IMR-90 (cell line): ENCODE results near the gene BLVRA. TPM values are rescaled to one million over a fixed set of nuclear protein-coding genes. Genes with fewer than 3 reads are reported as not detected.

ENCODE experiments used
- ATAC-seq: fragments of 200-7000 bp; cut with Tn5 transposase; 2 replicates; pipeline ENCODE4 v1.9.1; 2020; ENCODE audit warnings: low read depth, mild to moderate bottlenecking, moderate library complexity
- BruUV-seq: library from RNA; stranded (reverse); fragments of 400-500 nt; replicated peaks from 2 replicates; lab custom pipeline; 2021; lab: Mats Ljungman, UMichigan
- CTCF ChIA-PET: fragments of 300-600 bp; formaldehyde crosslinking; extraction: SDS; loops from one replicate; lab custom pipeline; 2021; ENCODE audit warnings: antibody characterized with exemption; lab: Yijun Ruan, JAX
- POLR2A ChIA-PET: fragments of 300-600 bp; sonication (Branson Sonifier 250); formaldehyde crosslinking; loops from one replicate; lab custom pipeline; 2022; ENCODE audit warnings: antibody characterized with exemption; ENCODE audit not compliant: unreplicated experiment; lab: Charles Lee
- DNase-seq: peaks from one replicate; pipeline ENCODE4 v3.0.0; 2013
- H2AFZ ChIP-seq: replicated peaks from 2 replicates; pipeline ENCODE3; 2013; ENCODE audit warnings: low read length, mild to moderate bottlenecking; ENCODE audit not compliant: poor library complexity
- H2AK5ac ChIP-seq: 2 replicates; pipeline ENCODE4 v1.6.1; 2013; ENCODE audit warnings: low read depth, low read length, inconsistent platforms
- H2AK9ac ChIP-seq: replicated peaks from 2 replicates; pipeline ENCODE3; 2013; ENCODE audit warnings: mild to moderate bottlenecking, low read depth, low read length, moderate library complexity; ENCODE audit not compliant: poor library complexity
- H2BK120ac ChIP-seq: 2 replicates; pipeline ENCODE4 v1.6.1; 2013; ENCODE audit warnings: low read depth, low read length, inconsistent platforms
- H2BK15ac ChIP-seq: 3 replicates; pipeline ENCODE4 v1.6.1; 2013; ENCODE audit warnings: low read depth, low read length, inconsistent platforms
- H2BK20ac ChIP-seq: 2 replicates; pipeline ENCODE4 v1.6.1; 2013; ENCODE audit warnings: low read depth, mild to moderate bottlenecking, inconsistent platforms, low read length, moderate library complexity
- H2BK5ac ChIP-seq: 2 replicates; pipeline ENCODE4 v1.6.1; 2013; ENCODE audit warnings: mild to moderate bottlenecking, low read depth, low read length, inconsistent platforms; ENCODE audit not compliant: poor library complexity, severe bottlenecking
- H3K14ac ChIP-seq: replicated peaks from 2 replicates; pipeline ENCODE4 v1.6.1; 2013; ENCODE audit warnings: low read depth, low read length, inconsistent platforms
- H3K18ac ChIP-seq: 2 replicates; pipeline ENCODE4 v1.6.1; 2013; ENCODE audit warnings: low read depth, low read length, control low read depth
- H3K23ac ChIP-seq: 2 replicates; pipeline ENCODE4 v1.6.1; 2013; ENCODE audit warnings: low read depth, low read length, inconsistent platforms
- H3K27ac ChIP-seq: 2 replicates; pipeline ENCODE4 v1.5.1; 2013; ENCODE audit warnings: mild to moderate bottlenecking, control low read depth, low read length; ENCODE audit not compliant: insufficient read depth
- H3K27me3 ChIP-seq: 2 replicates; pipeline ENCODE4 v1.6.1; 2013; ENCODE audit warnings: low read length; ENCODE audit not compliant: control insufficient read depth, insufficient read depth
- H3K36me3 ChIP-seq: 2 replicates; pipeline ENCODE4 v1.6.1; 2013; ENCODE audit warnings: low read length, mixed read lengths; ENCODE audit not compliant: control insufficient read depth, insufficient read depth
- H3K4ac ChIP-seq: 2 replicates; pipeline ENCODE4 v1.6.1; 2013; ENCODE audit warnings: low read depth, low read length, inconsistent platforms
- H3K4me1 ChIP-seq: 2 replicates; pipeline ENCODE4 v1.6.1; 2013; ENCODE audit warnings: low read length, mixed read lengths; ENCODE audit not compliant: control insufficient read depth, insufficient read depth
- H3K4me2 ChIP-seq: 2 replicates; pipeline ENCODE4 v1.6.1; 2013; ENCODE audit warnings: low read depth, mild to moderate bottlenecking, control low read depth, low read length, moderate library complexity
- H3K4me3 ChIP-seq: 2 replicates; pipeline ENCODE4 v1.5.1; 2013; ENCODE audit warnings: low read depth, mild to moderate bottlenecking, control low read depth, low read length, moderate library complexity; ENCODE audit not compliant: insufficient read depth
- H3K56ac ChIP-seq: 2 replicates; pipeline ENCODE4 v1.6.1; 2013; ENCODE audit warnings: low read length, inconsistent platforms; ENCODE audit not compliant: insufficient read depth; ENCODE audit errors: extremely low read depth
- H3K79me1 ChIP-seq, 2 experiments: 2 replicates each; pipeline ENCODE4 v1.6.1; 2013; ENCODE audit warnings: low read length in 2 of 2, inconsistent platforms in 1 of 2, low read depth in 1 of 2
- H3K9ac ChIP-seq: 2 replicates; pipeline ENCODE4 v1.6.1; 2013; ENCODE audit warnings: low read depth, low read length, control low read depth
- H3K9me1 ChIP-seq: 2 replicates; pipeline ENCODE4 v1.6.1; 2013; ENCODE audit warnings: low read length, inconsistent platforms; ENCODE audit not compliant: insufficient read depth
- H3K9me3 ChIP-seq: 2 replicates; pipeline ENCODE4 v1.6.1; 2013; ENCODE audit warnings: low read length; ENCODE audit not compliant: control insufficient read depth, insufficient read depth
- H4K20me1 ChIP-seq: 2 replicates; pipeline ENCODE4 v1.6.1; 2013; ENCODE audit warnings: low read length, inconsistent platforms; ENCODE audit not compliant: insufficient read depth
- H4K5ac ChIP-seq: 2 replicates; pipeline ENCODE4 v1.6.1; 2013; ENCODE audit warnings: mild to moderate bottlenecking, low read depth, low read length, control low read depth
- H4K8ac ChIP-seq, 2 experiments: 2 replicates each; pipeline ENCODE4 v1.6.1; 2013; ENCODE audit warnings: low read depth in 2 of 2, low read length in 2 of 2, control low read depth in 1 of 2, inconsistent platforms in 1 of 2
- H4K91ac ChIP-seq: 2 replicates; pipeline ENCODE4 v1.6.1; 2013; ENCODE audit warnings: low read depth, low read length, inconsistent platforms; ENCODE audit not compliant: insufficient read depth
- BHLHE40 ChIP-seq: fragments of 150-350 bp; IDR thresholded peaks from 2 replicates; pipeline ENCODE4 v1.6.1; 2016; ENCODE audit warnings: mild to moderate bottlenecking, low read depth, low read length
- CEBPB ChIP-seq: IDR thresholded peaks from 2 replicates; pipeline ENCODE4 v1.6.1; 2012; ENCODE audit warnings: low read depth, low read length, improper control_type of control experiment
- CHD1 ChIP-seq: IDR thresholded peaks from 2 replicates; pipeline ENCODE4 v1.6.1; 2012; ENCODE audit warnings: low read depth, low read length, improper control_type of control experiment
- CTCF ChIP-seq: conservative IDR thresholded peaks from 2 replicates; pipeline ENCODE4 v1.5.1; 2012; ENCODE audit warnings: mild to moderate bottlenecking, low read depth, low read length, improper control_type of control experiment
- ELK1 ChIP-seq: fragments of 150-350 bp; IDR thresholded peaks from 2 replicates; pipeline ENCODE4 v1.6.1; 2016; ENCODE audit warnings: low read depth, mild to moderate bottlenecking, low read length, moderate library complexity, borderline replicate concordance
- FOS ChIP-seq: fragments of 150-350 bp; IDR thresholded peaks from 2 replicates; pipeline ENCODE4 v1.6.1; 2016; ENCODE audit warnings: low read depth, low read length
- MAFK ChIP-seq: IDR thresholded peaks from 2 replicates; pipeline ENCODE4 v1.6.1; 2012; ENCODE audit warnings: low read depth, low read length, improper control_type of control experiment
- MAZ ChIP-seq: IDR thresholded peaks from 2 replicates; pipeline ENCODE4 v1.6.1; 2012; ENCODE audit warnings: low read depth, mild to moderate bottlenecking, low read length, improper control_type of control experiment, moderate library complexity, borderline replicate concordance
- MXI1 ChIP-seq: IDR thresholded peaks from 2 replicates; pipeline ENCODE4 v1.6.1; 2012; ENCODE audit warnings: low read depth, mild to moderate bottlenecking, low read length, moderate library complexity, borderline replicate concordance
- NFE2L2 ChIP-seq: fragments of 150-350 bp; IDR thresholded peaks from 2 replicates; pipeline ENCODE4 v1.6.1; 2016; ENCODE audit warnings: low read depth, mild to moderate bottlenecking, low read length
- POLR2A ChIP-seq: IDR thresholded peaks from 2 replicates; pipeline ENCODE4 v1.6.1; 2012; ENCODE audit warnings: mild to moderate bottlenecking, low read depth, low read length
- RAD21 ChIP-seq: IDR thresholded peaks from 2 replicates; pipeline ENCODE4 v1.6.1; 2012; ENCODE audit warnings: low read length, improper control_type of control experiment
- RCOR1 ChIP-seq: IDR thresholded peaks from 2 replicates; pipeline ENCODE4 v1.6.1; 2012; ENCODE audit warnings: mild to moderate bottlenecking, low read length, improper control_type of control experiment; ENCODE audit not compliant: insufficient replicate concordance
- RFX5 ChIP-seq: IDR thresholded peaks from 2 replicates; pipeline ENCODE4 v1.8.0; 2012; ENCODE audit warnings: low read depth, mild to moderate bottlenecking, low read length, moderate library complexity
- SMC3 ChIP-seq: fragments of 150-350 bp; IDR thresholded peaks from 2 replicates; pipeline ENCODE4 v1.6.1; 2016; ENCODE audit warnings: low read depth, mild to moderate bottlenecking, antibody characterized with exemption, low read length, moderate library complexity
- USF2 ChIP-seq: fragments of 150-350 bp; IDR thresholded peaks from 2 replicates; pipeline ENCODE4 v1.6.1; 2017; ENCODE audit warnings: mild to moderate bottlenecking, antibody characterized with exemption, low read length, low read depth
- dilution Hi-C: fragments of 300-500 bp; cut with HindIII; formaldehyde crosslinking; loops from one replicate; pipeline ENCODE4 v1.14.3; 2018; ENCODE audit warnings: low sequenced_read_pairs; ENCODE audit not compliant: unreplicated experiment
- in situ Hi-C: fragments of 300-500 bp; cut with MboI; formaldehyde crosslinking; loops from 3 replicates; pipeline ENCODE4 v1.14.3; 2019; ENCODE audit warnings: low sequenced_read_pairs, inconsistent platforms, mixed read lengths
- intact Hi-C: fragments of 100-400 bp; cut with micrococcal nuclease; formaldehyde crosslinking; loops from 2 replicates; pipeline ENCODE4 v1.10.0; 2022
- polyA plus RNA-seq, 3 experiments: library from polyadenylated mRNA; depleted of rRNA; stranded (reverse); fragments of >200 nt; gene quantifications; 2 replicates each; pipeline ENCODE4 v1.2.3, GENCODE V29; 2012; ENCODE audit warnings: low replicate concordance in 1 of 3
- total RNA-seq: library from RNA; depleted of rRNA; stranded (reverse); fragments of >200 nt; gene quantifications from 2 replicates; pipeline ENCODE4 v1.2.3, GENCODE V29; 2012

Gene BLVRA
- total and polyA plus RNA-seq, 2 of the 4 experiments (the other 2 are of a cell fraction), result 32.3 to 47.1 TPM

- Histone ChIP-seq H2AFZ (no peak overlapping the region), H3K36me3 (no peaks in the 10 kb centered on the region), H3K27me3 (peaks cover 4% of the 10 kb centered on the region; the same call in 1 of the 2 replicates), H3K9ac (no peak overlapping the region), H3K79me1 (no peaks in the 10 kb centered on the region), H4K91ac (no peak overlapping the region), H2BK15ac (no peak overlapping the region), H3K56ac (no peak overlapping the region), H4K20me1 (no peaks in the 10 kb centered on the region), H2BK20ac (no peak overlapping the region), H3K23ac (no peak overlapping the region), H2AK5ac (peak overlapping the region; percentile 51; the same call in 1 of the 2 replicates), H3K9me1 (no peaks in the 10 kb centered on the region; the same call in 1 of the 2 replicates), H4K5ac (no peak overlapping the region), H3K4me1 (no peaks in the 10 kb centered on the region), H3K27ac (no peak overlapping the region), H3K9me3 (no peaks in the 10 kb centered on the region; the same call in 1 of the 2 replicates), H3K4ac (no peak overlapping the region), H2AK9ac (no peak overlapping the region), H2BK5ac (no peak overlapping the region), H3K4me2 (no peak overlapping the region), H2BK120ac (no peak overlapping the region), H3K14ac (no peak overlapping the region), H3K18ac (no peak overlapping the region), H4K8ac (no peak overlapping the region), H3K4me3 (no peak overlapping the region)
- intact Hi-C loops (no loop called here), in situ Hi-C loops (no loop called here), dilution Hi-C loops (no loop called here)
- TF ChIP-seq CEBPB, result no peak
- no peak for TF ChIP-seq CHD1
- TF ChIP-seq CTCF, result no peak
- TF ChIP-seq RCOR1, result no peak
- no peak for TF ChIP-seq RAD21
- no peak for TF ChIP-seq NFE2L2
- no peak for TF ChIP-seq MXI1
- no peak for TF ChIP-seq ELK1
- no peak for TF ChIP-seq POLR2A
- TF ChIP-seq RFX5, result no peak
- no peak for TF ChIP-seq MAZ
- no peak for TF ChIP-seq MAFK
- no peak for TF ChIP-seq FOS
- no peak for TF ChIP-seq BHLHE40
- TF ChIP-seq SMC3, result no peak
- no peak for TF ChIP-seq USF2
- DNase-seq (no peak), ATAC-seq (no peak)
- BruUV-seq, result no TSS peak
- ChIA-PET CTCF (interaction anchor here (0.6 kb wide), 1 partner anchor 102 kb away, joined by 3 read pairs; no protein-coding TSS in a partner anchor), POLR2A (no interaction called here)
Observed at GRCh38 chr7:43855176-43855575, 96.7 kb downstream of the BLVRA start.
